Esophagus (tissue), 2 donors: ENCODE data around the gene TRIM39. TPM values are rescaled to one million over a fixed set of nuclear protein-coding genes. Genes with fewer than 3 reads are reported as not detected.

Source experiments
- H3K27ac ChIP-seq, 2 donors: one replicate each; pipeline ENCODE4 v1.5.1; 2013; ENCODE audit warnings: low read depth in 2 of 2, mild to moderate bottlenecking in 2 of 2, inconsistent platforms in 1 of 2, low read length in 1 of 2, moderate library complexity in 1 of 2
- H3K27me3 ChIP-seq, 2 donors: one replicate each; pipeline ENCODE4 v1.6.1; 2013; ENCODE audit warnings: low read length in 2 of 2, control low read depth in 1 of 2, mild to moderate bottlenecking in 1 of 2; ENCODE audit not compliant: insufficient read depth in 2 of 2, control insufficient read depth in 1 of 2
- H3K36me3 ChIP-seq, 2 donors: one replicate each; pipeline ENCODE4 v1.6.1; 2013; ENCODE audit warnings: low read length in 1 of 2; ENCODE audit not compliant: control insufficient read depth in 2 of 2, insufficient read depth in 2 of 2
- H3K4me1 ChIP-seq, 2 donors: one replicate each; pipeline ENCODE4 v1.6.1; 2013; ENCODE audit warnings: low read length in 1 of 2; ENCODE audit not compliant: control insufficient read depth in 2 of 2, insufficient read depth in 2 of 2
- H3K4me3 ChIP-seq, 2 donors: one replicate each; pipeline ENCODE4 v1.5.1; 2013; ENCODE audit warnings: low read length in 2 of 2, mild to moderate bottlenecking in 2 of 2, low read depth in 1 of 2, moderate library complexity in 1 of 2
- H3K9me3 ChIP-seq, 2 donors: one replicate each; pipeline ENCODE4 v1.6.1; 2013; ENCODE audit warnings: mild to moderate bottlenecking in 2 of 2, low read depth in 1 of 2, low read length in 1 of 2, moderate library complexity in 1 of 2; ENCODE audit not compliant: control insufficient read depth in 2 of 2, insufficient read depth in 1 of 2
- WGBS, 2 donors: extraction: QIAGEN DNeasy Blood & Tissue Kit; methylation state at CpG; one replicate each; pipeline ENCODE4 v1.1.7; 2013; 5-methylcytosine and 5-hydroxymethylcytosine counted together
- polyA plus RNA-seq, 2 donors: library from polyadenylated mRNA; stranded (reverse); fragments of 200-250 nt; gene quantifications; one replicate each; pipeline ENCODE4 v1.2.3, GENCODE V29; 2013
- donor health status: healthy with polysubstance abuse.
- donor health status: Bipolar disorder and iron deficiency.

Gene TRIM39
- polyA plus RNA-seq, 2 donors = 11.9 to 12.1 TPM

- Histone ChIP-seq H3K27ac (no peak overlapping the region), H3K4me1 (no peaks in the 10 kb centered on the region), H3K9me3 (no peaks in the 10 kb centered on the region), H3K4me3 (no peak overlapping the region), H3K36me3 (peaks cover 3 to 4% of the 10 kb centered on the region in 2 donors), H3K27me3 (no peaks in the 10 kb centered on the region)
- WGBS, 2 donors = 95 to 100% methylated on average over 1 of the region's 1 CpG
Measured at GRCh38 chr6:30312676-30313321, 13.9 kb upstream of the TRIM39 start.

- Histone ChIP-seq H3K27ac (no peak overlapping the region), H3K4me1 (no peaks in the 10 kb centered on the region), H3K36me3 (peaks cover 3 to 4% of the 10 kb centered on the region in 2 donors), H3K4me3 (no peak overlapping the region), H3K9me3 (no peaks in the 10 kb centered on the region), H3K27me3 (no peaks in the 10 kb centered on the region)
- WGBS, 2 donors = 91 to 96% methylated on average over 3 of the region's 3 CpGs
Measured at GRCh38 chr6:30315156-30315555, 11.6 kb upstream of the TRIM39 start.

GRCh38 chr6:30317913-30318589 lies 8.7 kb upstream of the TRIM39 start:
- Histone ChIP-seq H3K4me3 (no peak overlapping the region), H3K9me3 (no peaks in the 10 kb centered on the region), H3K27me3 (no peaks in the 10 kb centered on the region), H3K36me3 (peaks cover 3 to 4% of the 10 kb centered on the region in 2 donors), H3K4me1 (no peaks in the 10 kb centered on the region), H3K27ac (no peak overlapping the region)
- WGBS, 2 donors = 82 to 84% methylated on average over 6 of the region's 6 CpGs

- Histone ChIP-seq H3K4me1 (no peaks in the 10 kb centered on the region), H3K4me3 (no peak overlapping the region), H3K27me3 (no peaks in the 10 kb centered on the region), H3K27ac (no peak overlapping the region), H3K9me3 (no peaks in the 10 kb centered on the region), H3K36me3 (peaks cover 0 to 3% of the 10 kb centered on the region in 2 donors)
- WGBS, 2 donors = 76 to 95% methylated on average over 1 of the region's 1 CpG
Measured at GRCh38 chr6:30319146-30319835, 7.4 kb upstream of the TRIM39 start.

GRCh38 chr6:30321692-30322388 lies 4.9 kb upstream of the TRIM39 start:
- WGBS, 2 donors = 89 to 92% methylated on average over 6 of the region's 6 CpGs
- Histone ChIP-seq H3K4me1 (no peaks in the 10 kb centered on the region), H3K9me3 (no peaks in the 10 kb centered on the region), H3K27ac (no peak overlapping the region), H3K36me3 (no peaks in the 10 kb centered on the region), H3K4me3 (no peak overlapping the region), H3K27me3 (no peaks in the 10 kb centered on the region)

- Histone ChIP-seq H3K4me3 (no peak overlapping the region), H3K9me3 (no peaks in the 10 kb centered on the region), H3K27ac (no peak overlapping the region), H3K4me1 (peaks cover 0 to 3% of the 10 kb centered on the region in 2 donors), H3K36me3 (no peaks in the 10 kb centered on the region), H3K27me3 (no peaks in the 10 kb centered on the region)
- WGBS, 2 donors = 81 to 85% methylated on average over 20 of the region's 20 CpGs
Measured at GRCh38 chr6:30322527-30323501, 3.9 kb upstream of the TRIM39 start.

GRCh38 chr6:30323806-30324205 lies 2.9 kb upstream of the TRIM39 start:
- no peaks in the 10 kb centered on the region for H3K9me3 ChIP-seq
- 95 to 100% methylated on average over 1 of the region's 1 CpG for WGBS, 2 donors
- H3K27me3 ChIP-seq = no peaks in the 10 kb centered on the region
- H3K27ac ChIP-seq = no peak overlapping the region
- H3K36me3 ChIP-seq = no peaks in the 10 kb centered on the region
- no peak overlapping the region for H3K4me3 ChIP-seq
- peaks cover 0 to 3% of the 10 kb centered on the region in 2 donors for H3K4me1 ChIP-seq

GRCh38 chr6:30325150-30325872 lies 1.4 kb upstream of the TRIM39 start:
- 4 to 6% methylated on average over 10 of the region's 10 CpGs for WGBS, 2 donors
- Histone ChIP-seq H3K9me3 (no peaks in the 10 kb centered on the region), H3K4me3 (peak overlapping the region; percentile 75 to 96), H3K36me3 (peaks cover 3 to 6% of the 10 kb centered on the region in 2 donors), H3K27ac (peak overlapping the region; percentile 96 to 98), H3K4me1 (peaks cover 0 to 7% of the 10 kb centered on the region in 2 donors), H3K27me3 (no peaks in the 10 kb centered on the region)
